Measurements from ENCODE around the gene SRP9.

- TF ChIP-seq CTCF (IDR thresholded peaks at IDR 0.05) (no peak), POLR2A (IDR thresholded peaks at IDR 0.05) (no peak)
Measured at GRCh38 chr1:225750875-225751824, 26.5 kb upstream of the SRP9 start.
